Measurements from ENCODE around the gene MBD1. TPM values are rescaled to one million over a fixed set of nuclear protein-coding genes. Genes with fewer than 3 reads are reported as not detected.
"Not testable (repeated sequence)": the region's sequence is repeated elsewhere in the genome, so short reads cannot be mapped to it uniquely, and the experiment has no call there.

The MBD1 gene
- total RNA-seq, 1 donor from 2014 or later = 29.2 TPM

DNA sequence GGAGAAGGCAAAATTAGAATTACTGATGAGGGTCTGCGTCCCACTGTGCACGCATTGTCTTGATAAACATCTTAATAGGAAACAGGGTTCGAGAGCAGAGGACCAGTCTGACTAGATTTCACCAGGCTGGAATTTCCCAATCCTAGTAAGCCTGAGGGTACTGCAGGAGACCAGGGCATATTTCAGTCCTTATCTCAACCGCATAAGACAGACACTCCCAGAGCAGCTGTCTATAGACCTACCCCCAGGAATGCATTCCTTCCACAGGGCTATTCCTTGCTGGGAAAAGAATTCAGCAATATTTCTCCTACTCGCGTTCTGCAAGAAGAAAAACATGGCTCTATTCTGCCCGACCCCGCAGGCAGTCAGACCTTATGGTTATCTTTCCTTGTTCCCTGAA is 39.6 kb downstream of the MBD1 start:
- not testable (repeated sequence) for H3K9ac ChIP-seq (ENCODE audit: low read depth in 1 of 3, low read length in 3 of 3); H3K4me3 ChIP-seq (ENCODE audit: low read length in 3 of 3); H3K27me3 ChIP-seq (ENCODE audit: control insufficient read depth in 3 of 3, insufficient read depth in 3 of 3, low read length in 3 of 3); H3K27ac ChIP-seq (ENCODE audit: low read depth, low read length); H3K4me1 ChIP-seq (ENCODE audit: control insufficient read depth in 3 of 3, insufficient read depth in 3 of 3, low read length in 3 of 3); H3K36me3 ChIP-seq (ENCODE audit: control insufficient read depth in 3 of 3, insufficient read depth in 3 of 3, low read length in 3 of 3); H3K9me3 ChIP-seq (ENCODE audit: control insufficient read depth in 3 of 3, low read length in 3 of 3)

DNA sequence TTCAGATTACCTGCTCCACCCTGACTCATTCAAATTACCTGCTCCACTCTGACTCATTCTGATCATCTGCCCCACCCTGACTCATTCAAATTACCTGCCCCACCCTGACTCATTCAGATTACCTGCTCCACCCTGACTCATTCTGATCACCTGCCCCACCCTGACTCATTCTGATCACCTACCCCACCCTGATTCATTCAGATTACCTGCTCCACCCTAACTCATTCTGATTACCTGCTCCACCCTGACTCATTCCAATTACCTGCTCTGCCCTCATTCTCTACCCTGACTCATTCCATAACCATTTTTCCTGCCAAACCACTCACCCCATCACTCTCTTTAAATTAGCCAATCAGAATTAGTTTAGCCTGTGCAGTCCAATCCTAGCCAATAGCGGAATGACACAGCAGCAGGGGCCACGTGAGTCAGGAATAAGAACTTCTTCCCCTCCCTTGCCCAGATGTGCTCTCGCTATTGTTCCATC is 41.2 kb downstream of the MBD1 start:
- no peak overlapping the region for H3K9ac ChIP-seq (ENCODE audit: low read depth in 1 of 3, low read length in 3 of 3)
- H3K4me3 ChIP-seq (ENCODE audit: low read length in 3 of 3) = no peak overlapping the region
- H3K4me1 ChIP-seq (ENCODE audit: control insufficient read depth in 3 of 3, insufficient read depth in 3 of 3, low read length in 3 of 3) = no peaks in the 10 kb centered on the region
- H3K27ac ChIP-seq (ENCODE audit: low read depth, low read length) = no peak overlapping the region
- no peaks in the 10 kb centered on the region for H3K27me3 ChIP-seq (ENCODE audit: control insufficient read depth in 3 of 3, insufficient read depth in 3 of 3, low read length in 3 of 3)
- H3K9me3 ChIP-seq (ENCODE audit: control insufficient read depth in 3 of 3, low read length in 3 of 3) = no peaks in the 10 kb centered on the region
- H3K36me3 ChIP-seq (ENCODE audit: control insufficient read depth in 3 of 3, insufficient read depth in 3 of 3, low read length in 3 of 3) = no peaks in the 10 kb centered on the region

DNA sequence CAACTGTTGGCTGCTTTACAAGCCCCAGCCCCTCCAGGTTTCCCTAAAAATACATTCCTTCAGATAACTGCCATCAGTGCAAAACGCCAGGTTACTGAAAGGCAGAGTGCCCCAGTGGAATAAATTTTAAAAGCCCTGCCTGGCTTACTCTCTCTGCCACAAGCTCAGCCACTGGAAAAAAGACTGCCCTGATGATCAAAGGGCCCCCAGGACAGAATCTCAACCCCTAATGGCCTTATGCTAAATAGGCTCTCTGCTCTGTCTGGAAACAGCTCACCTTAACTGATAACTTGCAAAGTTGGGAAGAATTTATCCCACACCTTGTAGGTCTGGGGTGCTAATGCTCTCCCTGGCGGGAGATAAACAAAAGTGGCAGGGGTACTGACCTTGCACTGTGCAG is 48.9 kb downstream of the MBD1 start:
- H3K36me3 ChIP-seq (ENCODE audit: control insufficient read depth in 3 of 3, insufficient read depth in 3 of 3, low read length in 3 of 3) = no peaks in the 10 kb centered on the region

DNA sequence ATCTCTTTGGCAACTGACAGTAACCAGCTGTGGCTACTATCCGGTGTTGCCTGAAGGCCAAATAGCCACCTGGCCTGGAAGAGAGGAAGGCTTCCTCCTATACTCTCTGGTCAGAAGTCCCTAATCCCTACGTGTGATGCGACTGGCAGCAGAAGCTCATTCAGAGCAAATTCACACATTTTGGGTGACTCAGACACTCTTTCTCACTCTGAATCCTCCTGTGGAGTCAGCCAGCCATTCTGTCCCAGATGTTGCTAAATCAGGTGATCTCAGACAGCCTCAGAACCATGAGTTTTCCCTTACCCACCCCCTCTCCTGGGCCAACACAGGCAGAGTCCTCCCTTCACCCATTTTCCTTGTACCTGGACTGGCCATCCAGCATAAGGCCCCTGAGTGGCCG is 49.7 kb downstream of the MBD1 start:
- no peak overlapping the region for H3K27ac ChIP-seq (ENCODE audit: low read depth, low read length)
- H3K9ac ChIP-seq (ENCODE audit: low read depth in 1 of 3, low read length in 3 of 3) = no peak overlapping the region
- no peaks in the 10 kb centered on the region for H3K9me3 ChIP-seq (ENCODE audit: control insufficient read depth in 3 of 3, low read length in 3 of 3)
- H3K36me3 ChIP-seq (ENCODE audit: control insufficient read depth in 3 of 3, insufficient read depth in 3 of 3, low read length in 3 of 3) = no peaks in the 10 kb centered on the region
- no peaks in the 10 kb centered on the region for H3K27me3 ChIP-seq (ENCODE audit: control insufficient read depth in 3 of 3, insufficient read depth in 3 of 3, low read length in 3 of 3)
- no peaks in the 10 kb centered on the region for H3K4me1 ChIP-seq (ENCODE audit: control insufficient read depth in 3 of 3, insufficient read depth in 3 of 3, low read length in 3 of 3)
- no peak overlapping the region for H3K4me3 ChIP-seq (ENCODE audit: low read length in 3 of 3)

More for the DNA sequence above, 48.9 kb downstream of the MBD1 start:
- Histone ChIP-seq H3K27me3 (ENCODE audit: control insufficient read depth in 3 of 3, insufficient read depth in 3 of 3, low read length in 3 of 3) (no peaks in the 10 kb centered on the region), H3K4me1 (ENCODE audit: control insufficient read depth in 3 of 3, insufficient read depth in 3 of 3, low read length in 3 of 3) (no peaks in the 10 kb centered on the region), H3K9ac (ENCODE audit: low read depth in 1 of 3, low read length in 3 of 3) (no peak overlapping the region), H3K27ac (ENCODE audit: low read depth, low read length) (no peak overlapping the region), H3K4me3 (ENCODE audit: low read length in 3 of 3) (no peak overlapping the region), H3K9me3 (ENCODE audit: control insufficient read depth in 3 of 3, low read length in 3 of 3) (no peaks in the 10 kb centered on the region)

DNA sequence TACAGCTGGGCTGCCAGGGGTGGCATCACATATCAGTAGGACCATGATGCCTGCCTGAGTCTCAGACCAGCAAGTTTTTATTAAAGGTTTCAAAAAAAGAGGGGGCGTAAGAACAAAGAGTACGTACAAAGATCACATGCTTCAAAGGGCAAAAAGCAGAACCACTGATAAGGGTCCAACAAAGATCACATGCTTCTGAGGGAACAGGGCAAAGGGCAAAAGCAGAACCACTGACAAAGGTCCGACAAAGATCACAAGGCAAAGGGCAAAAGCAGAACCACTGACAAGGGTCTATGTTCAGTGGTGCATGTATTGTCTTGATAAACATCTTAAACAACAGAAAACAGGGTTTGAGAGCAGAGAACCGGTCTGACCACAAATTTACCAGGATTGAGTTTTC is 61.1 kb downstream of the MBD1 start:
- not testable (repeated sequence) for H3K36me3 ChIP-seq (ENCODE audit: control insufficient read depth in 3 of 3, insufficient read depth in 3 of 3, low read length in 3 of 3); H3K9ac ChIP-seq (ENCODE audit: low read depth in 1 of 3, low read length in 3 of 3); H3K4me1 ChIP-seq (ENCODE audit: control insufficient read depth in 3 of 3, insufficient read depth in 3 of 3, low read length in 3 of 3); H3K4me3 ChIP-seq (ENCODE audit: low read length in 3 of 3); H3K27me3 ChIP-seq (ENCODE audit: control insufficient read depth in 3 of 3, insufficient read depth in 3 of 3, low read length in 3 of 3); H3K9me3 ChIP-seq (ENCODE audit: control insufficient read depth in 3 of 3, low read length in 3 of 3); H3K27ac ChIP-seq (ENCODE audit: low read depth, low read length)

Small RNA genes within 50 kb of the gene (small RNA-seq; reads per million reads assigned to genes)
- not detected for gene RNA5SP458

Other genes starting within 250 kb of the MBD1 start
- gene MYO5B, start 86.4 kb downstream of the MBD1 start, total RNA-seq = 0.52 TPM
- gene CFAP53, start 15.0 kb downstream of the MBD1 start, total RNA-seq = not detected
- 13.6 TPM for gene CXXC1, start 6.2 kb upstream of the MBD1 start, total RNA-seq
- 2.6 TPM for gene SKA1, start 93.5 kb upstream of the MBD1 start, total RNA-seq